Fibroblast of pulmonary artery (primary cell): ENCODE results near the gene SFTPB.

Source experiments
- DNase-seq: peaks from one replicate; pipeline ENCODE4 v3.0.0-alpha.2; 2010; ENCODE audit warnings: low read depth
- H3K4me3 ChIP-seq: replicated peaks from 2 replicates; pipeline ENCODE4 v1.5.1; 2011; ENCODE audit warnings: low read depth, mild to moderate bottlenecking, control low read depth, low read length, moderate library complexity
- TF ChIP-seq, protein P1 (sequence below): IDR thresholded peaks from 2 replicates; pipeline ENCODE4 v1.5.1; 2011; ENCODE audit warnings: mild to moderate bottlenecking, control low read depth, low read length, inconsistent platforms; ENCODE audit errors: missing control alignments

The SFTPB gene

DNA sequence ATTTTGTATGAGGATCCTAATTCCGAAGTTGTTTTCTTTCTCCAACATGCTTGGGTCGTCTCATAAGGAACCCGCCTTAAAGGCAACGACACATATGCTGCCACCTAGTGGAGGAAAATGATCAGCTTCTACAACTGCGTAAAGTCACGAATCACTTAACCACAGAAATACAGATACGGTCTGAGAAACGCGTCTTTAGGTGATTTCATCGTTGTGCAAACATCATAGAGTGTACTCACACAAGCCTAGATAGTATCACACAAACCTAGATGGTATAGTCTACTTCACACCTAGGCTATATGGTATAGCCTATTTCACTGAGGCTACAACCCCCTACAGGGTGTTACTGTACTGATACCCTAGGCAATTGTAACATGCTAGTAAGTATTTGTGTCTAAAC, 39.3 kb upstream of the SFTPB start:
- TF ChIP-seq, protein P1, sequence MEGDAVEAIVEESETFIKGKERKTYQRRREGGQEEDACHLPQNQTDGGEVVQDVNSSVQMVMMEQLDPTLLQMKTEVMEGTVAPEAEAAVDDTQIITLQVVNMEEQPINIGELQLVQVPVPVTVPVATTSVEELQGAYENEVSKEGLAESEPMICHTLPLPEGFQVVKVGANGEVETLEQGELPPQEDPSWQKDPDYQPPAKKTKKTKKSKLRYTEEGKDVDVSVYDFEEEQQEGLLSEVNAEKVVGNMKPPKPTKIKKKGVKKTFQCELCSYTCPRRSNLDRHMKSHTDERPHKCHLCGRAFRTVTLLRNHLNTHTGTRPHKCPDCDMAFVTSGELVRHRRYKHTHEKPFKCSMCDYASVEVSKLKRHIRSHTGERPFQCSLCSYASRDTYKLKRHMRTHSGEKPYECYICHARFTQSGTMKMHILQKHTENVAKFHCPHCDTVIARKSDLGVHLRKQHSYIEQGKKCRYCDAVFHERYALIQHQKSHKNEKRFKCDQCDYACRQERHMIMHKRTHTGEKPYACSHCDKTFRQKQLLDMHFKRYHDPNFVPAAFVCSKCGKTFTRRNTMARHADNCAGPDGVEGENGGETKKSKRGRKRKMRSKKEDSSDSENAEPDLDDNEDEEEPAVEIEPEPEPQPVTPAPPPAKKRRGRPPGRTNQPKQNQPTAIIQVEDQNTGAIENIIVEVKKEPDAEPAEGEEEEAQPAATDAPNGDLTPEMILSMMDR = peak; percentile 94
- no peak overlapping the region for H3K4me3 ChIP-seq
- peak; percentile 96 for DNase-seq

DNA sequence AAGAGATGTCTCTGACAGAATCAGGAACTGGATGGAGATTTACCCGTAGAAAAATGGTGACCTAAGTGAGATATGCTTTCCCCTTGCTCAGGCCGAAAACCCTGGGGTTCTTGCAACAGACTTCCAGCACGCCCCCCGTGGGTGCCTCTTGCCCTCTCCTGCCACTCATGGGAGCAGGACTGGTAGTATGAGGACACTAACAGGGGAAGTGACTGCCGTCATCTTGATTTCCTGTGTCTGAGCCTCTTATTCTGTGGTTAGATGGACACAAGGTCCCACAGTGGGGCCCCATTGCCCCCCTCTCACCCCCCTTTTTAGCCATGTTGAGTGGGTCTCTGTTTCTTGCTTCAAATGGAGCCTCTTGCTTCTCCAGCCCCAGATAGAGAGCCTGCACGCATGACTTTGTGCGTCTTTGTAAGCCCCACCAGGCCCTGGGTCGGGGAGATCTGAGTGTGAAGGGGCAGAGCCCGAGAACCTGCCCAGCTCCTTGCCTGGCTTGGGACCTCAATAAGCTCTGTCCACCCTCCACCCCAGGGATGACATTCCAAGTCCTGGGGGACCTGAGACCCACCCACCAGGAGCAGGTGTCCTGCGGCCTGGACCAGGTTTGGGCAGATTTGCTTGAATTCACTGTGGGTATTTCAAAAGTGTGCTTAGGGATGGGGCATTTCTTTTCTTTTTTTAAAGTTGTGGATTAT, 38.7 kb upstream of the SFTPB start:
- H3K4me3 ChIP-seq = no peak overlapping the region
- TF ChIP-seq, protein P1 = no peak
- DNase-seq = no peak

DNA sequence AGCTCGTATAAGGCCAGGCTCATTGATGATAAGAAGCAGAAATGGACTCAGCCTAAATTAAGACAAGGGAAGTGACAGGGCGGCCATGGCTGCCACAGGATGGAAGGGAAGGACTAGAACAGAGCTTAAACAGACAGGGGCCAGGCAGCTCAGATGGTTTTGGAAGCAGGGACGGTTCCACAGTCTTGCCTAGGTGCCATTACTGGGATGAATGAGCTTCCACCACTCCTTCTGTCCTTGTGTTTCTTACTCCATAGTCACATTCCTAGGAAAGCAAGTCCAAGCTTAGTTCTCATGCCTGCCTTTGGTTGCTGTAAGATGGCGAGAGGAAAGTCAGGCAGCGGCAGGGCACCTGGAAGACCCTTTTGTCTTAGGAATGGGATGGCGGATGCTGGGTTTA, 38.1 kb upstream of the SFTPB start:
- no peak overlapping the region for H3K4me3 ChIP-seq
- no peak for DNase-seq
- TF ChIP-seq, protein P1 = no peak

DNA sequence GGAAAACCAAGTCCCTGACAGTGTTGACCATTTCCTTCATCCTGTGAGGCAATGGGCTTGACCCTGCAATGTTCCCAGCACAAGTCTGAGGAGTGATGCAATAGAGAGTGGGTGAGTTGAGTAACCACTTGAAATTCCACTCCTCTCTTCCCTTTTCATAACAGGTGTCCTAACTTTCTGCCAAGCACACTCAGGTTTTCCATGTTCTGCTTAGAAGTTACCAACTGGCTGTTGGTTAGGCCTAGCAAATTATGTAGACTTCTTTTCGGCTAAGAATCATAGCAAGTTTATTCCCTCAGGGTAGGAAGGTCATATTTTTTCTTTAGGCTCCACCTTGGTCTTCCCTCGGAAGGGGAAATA, 37.7 kb upstream of the SFTPB start:
- H3K4me3 ChIP-seq = no peak overlapping the region
- TF ChIP-seq, protein P1 = no peak
- peak; percentile 99 for DNase-seq

DNA sequence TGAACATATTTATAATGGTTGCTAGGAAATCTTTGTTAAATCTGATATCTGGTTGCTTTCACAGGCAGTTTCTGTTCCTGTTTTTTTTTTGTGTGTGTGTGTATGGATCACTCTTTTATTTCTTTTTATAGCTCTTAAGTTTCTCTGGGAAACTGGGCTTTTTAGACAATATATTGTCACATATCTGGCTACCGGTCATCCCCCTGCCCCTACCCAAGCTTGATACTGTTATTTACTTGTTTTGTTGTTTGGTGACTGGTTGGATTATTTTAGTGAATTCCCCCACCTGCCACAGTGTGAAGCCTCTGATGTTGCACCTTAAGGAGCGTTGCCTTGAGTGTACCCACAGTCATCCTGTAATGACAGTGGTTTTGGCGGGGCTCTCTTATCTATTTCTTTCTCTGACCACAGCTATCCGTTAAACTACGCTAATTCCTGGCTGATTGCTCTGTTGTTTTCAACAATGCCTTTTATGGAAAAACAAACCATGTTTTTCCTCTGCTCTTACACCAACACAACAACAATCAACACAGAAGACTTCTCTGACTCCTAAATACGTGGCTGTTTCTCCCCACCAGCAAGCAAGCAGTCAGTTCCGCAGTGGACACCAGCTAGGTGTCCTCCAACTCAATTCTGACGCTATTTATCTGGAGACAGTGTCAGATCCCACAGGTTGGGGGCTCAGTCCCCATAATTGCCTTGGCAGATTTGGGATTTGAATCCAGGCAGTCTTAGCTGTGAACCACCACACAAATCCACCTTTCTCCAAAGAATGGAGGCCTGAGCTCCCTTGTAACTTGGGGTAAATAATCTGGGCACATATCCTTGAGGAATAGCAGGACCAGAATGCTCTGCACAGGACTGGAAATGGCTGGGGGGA, 37.0 kb upstream of the SFTPB start:
- TF ChIP-seq, protein P1 = no peak
- H3K4me3 ChIP-seq = no peak overlapping the region
- no peak for DNase-seq

DNA sequence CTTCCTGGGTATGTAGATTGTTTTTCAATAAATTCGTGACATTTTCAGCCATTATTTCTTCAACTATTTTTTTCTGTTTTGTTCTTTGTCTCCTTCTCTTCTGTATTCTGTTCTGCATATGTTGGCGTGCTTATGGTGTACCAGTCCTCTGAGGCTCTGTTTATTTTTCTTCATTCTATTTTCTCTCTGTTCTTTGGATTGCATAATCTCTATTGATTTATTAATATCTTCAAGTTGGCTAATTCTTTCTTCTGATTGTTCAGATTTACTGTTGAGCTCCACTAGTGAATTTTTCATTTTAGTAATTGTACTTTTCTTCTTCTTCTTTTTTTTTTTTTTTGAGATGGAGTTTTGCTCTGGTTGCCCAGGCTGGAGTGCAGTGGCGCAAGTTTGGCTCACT, 36.0 kb upstream of the SFTPB start:
- TF ChIP-seq, protein P1 = no peak
- no peak for DNase-seq
- no peak overlapping the region for H3K4me3 ChIP-seq
